Measurements from ENCODE around the gene AKR7A3.

The AKR7A3 gene

DNA sequence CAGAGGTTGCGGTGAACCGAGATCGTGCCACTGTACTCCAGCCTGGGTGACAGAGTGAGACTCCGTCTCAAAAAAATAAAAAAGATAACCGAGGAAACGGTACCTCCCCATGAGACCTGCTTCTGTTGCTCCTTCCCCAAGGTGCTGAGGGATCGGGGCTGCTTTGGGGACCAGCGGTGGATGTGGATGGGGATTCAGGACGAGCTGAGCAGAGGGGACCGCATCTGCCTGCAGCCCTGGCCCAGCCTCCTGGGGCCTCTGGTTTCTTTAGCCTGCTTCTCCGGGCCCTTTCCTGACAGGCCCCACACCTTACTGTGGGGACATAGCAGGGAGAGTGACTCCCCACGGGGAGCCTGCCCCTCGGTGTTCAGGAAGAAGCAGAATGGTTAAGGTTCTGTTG, 40.6 kb upstream of the AKR7A3 start:
- Histone ChIP-seq H3K36me3 (ENCODE audit: insufficient read depth, low read length) (no peaks in the 10 kb centered on the region; the same call in 1 of the 2 replicates), H3F3A (ENCODE audit: low read depth) (no peaks in the 10 kb centered on the region), H3K4me3 (ENCODE audit: low read length, poor library complexity, severe bottlenecking) (no peak overlapping the region), H3K27me3 (ENCODE audit: insufficient read depth, low read length, poor library complexity, severe bottlenecking) (no peaks in the 10 kb centered on the region), H2AFZ (ENCODE audit: low read length) (no peak overlapping the region), H3K79me2 (ENCODE audit: insufficient read depth, low read length) (no peaks in the 10 kb centered on the region), H3K9me2 (replicated peaks; ENCODE audit: low read depth, low read length) (no peaks in the 10 kb centered on the region), H3K9ac (ENCODE audit: low read depth, low read length, poor library complexity, severe bottlenecking) (no peak overlapping the region), H3K9me3 (ENCODE audit: insufficient read depth, low read depth, low read length) (no peaks in the 10 kb centered on the region), H3K4me2 (ENCODE audit: low read depth, low read length, poor library complexity, severe bottlenecking) (no peak overlapping the region), H3K4me1 (ENCODE audit: insufficient read depth, low read length, poor library complexity, severe bottlenecking) (no peaks in the 10 kb centered on the region), H4K20me1 (ENCODE audit: insufficient read depth, low read length, poor library complexity, severe bottlenecking) (no peaks in the 10 kb centered on the region)
- TF ChIP-seq, protein P1, sequence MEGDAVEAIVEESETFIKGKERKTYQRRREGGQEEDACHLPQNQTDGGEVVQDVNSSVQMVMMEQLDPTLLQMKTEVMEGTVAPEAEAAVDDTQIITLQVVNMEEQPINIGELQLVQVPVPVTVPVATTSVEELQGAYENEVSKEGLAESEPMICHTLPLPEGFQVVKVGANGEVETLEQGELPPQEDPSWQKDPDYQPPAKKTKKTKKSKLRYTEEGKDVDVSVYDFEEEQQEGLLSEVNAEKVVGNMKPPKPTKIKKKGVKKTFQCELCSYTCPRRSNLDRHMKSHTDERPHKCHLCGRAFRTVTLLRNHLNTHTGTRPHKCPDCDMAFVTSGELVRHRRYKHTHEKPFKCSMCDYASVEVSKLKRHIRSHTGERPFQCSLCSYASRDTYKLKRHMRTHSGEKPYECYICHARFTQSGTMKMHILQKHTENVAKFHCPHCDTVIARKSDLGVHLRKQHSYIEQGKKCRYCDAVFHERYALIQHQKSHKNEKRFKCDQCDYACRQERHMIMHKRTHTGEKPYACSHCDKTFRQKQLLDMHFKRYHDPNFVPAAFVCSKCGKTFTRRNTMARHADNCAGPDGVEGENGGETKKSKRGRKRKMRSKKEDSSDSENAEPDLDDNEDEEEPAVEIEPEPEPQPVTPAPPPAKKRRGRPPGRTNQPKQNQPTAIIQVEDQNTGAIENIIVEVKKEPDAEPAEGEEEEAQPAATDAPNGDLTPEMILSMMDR (conservative IDR thresholded peaks at IDR 0.05; ENCODE audit: low read length): no peak
- TF ChIP-seq EZH2phosphoT487 (IDR thresholded peaks at IDR 0.05; ENCODE audit: borderline replicate concordance): no peak

DNA sequence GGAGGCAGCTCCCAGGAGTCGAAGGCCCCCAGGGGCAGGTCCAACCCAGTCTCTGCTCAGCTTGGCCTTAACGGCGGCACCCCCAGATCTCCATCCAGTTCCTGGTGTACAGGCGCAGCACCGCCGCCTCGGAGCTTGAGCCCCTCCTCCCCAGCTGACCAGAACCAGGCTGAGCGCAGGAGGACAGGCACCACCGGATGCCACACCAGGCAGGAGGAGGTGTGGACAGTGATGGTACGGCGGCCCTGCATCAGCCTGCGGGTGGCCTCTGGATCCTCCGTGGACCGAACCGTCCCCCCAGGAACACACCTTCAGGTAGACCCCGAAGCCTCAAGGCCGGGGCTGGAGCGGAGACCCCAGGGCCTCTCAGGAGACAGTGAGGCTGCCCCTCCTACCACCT, 39.9 kb upstream of the AKR7A3 start:
- Histone ChIP-seq H3F3A (ENCODE audit: low read depth) (no peaks in the 10 kb centered on the region), H4K20me1 (ENCODE audit: insufficient read depth, low read length, poor library complexity, severe bottlenecking) (no peaks in the 10 kb centered on the region)
- TF ChIP-seq, protein P1 (conservative IDR thresholded peaks at IDR 0.05; ENCODE audit: low read length): no peak
- no peak for TF ChIP-seq EZH2phosphoT487 (IDR thresholded peaks at IDR 0.05; ENCODE audit: borderline replicate concordance)

DNA sequence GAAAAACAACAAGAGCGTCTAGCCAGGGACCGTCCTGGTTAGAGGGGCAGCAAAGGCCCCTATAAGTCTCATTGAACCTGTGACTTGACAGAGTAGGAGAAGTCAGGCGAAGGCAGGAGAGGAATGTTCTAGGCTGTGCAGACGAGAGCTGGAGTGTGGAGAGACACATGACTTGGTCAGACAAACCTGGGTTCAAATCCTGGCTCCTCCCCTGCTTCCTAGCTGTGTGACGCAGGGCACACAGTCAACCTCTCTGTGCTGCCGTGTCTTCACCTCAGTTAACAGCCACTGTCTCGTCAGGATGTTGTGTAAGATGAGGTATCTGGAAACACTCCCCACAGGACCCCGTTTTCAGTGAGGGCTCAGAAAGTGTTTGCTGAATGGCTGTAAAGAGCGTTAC, 39.2 kb upstream of the AKR7A3 start:
- Histone ChIP-seq H3F3A (ENCODE audit: low read depth) (no peaks in the 10 kb centered on the region), H3K9ac (ENCODE audit: low read depth, low read length, poor library complexity, severe bottlenecking) (no peak overlapping the region), H3K4me1 (ENCODE audit: insufficient read depth, low read length, poor library complexity, severe bottlenecking) (no peaks in the 10 kb centered on the region), H3K9me3 (ENCODE audit: insufficient read depth, low read depth, low read length) (no peaks in the 10 kb centered on the region), H2AFZ (ENCODE audit: low read length) (no peak overlapping the region), H3K4me2 (ENCODE audit: low read depth, low read length, poor library complexity, severe bottlenecking) (no peak overlapping the region), H3K9me2 (replicated peaks; ENCODE audit: low read depth, low read length) (no peaks in the 10 kb centered on the region), H4K20me1 (ENCODE audit: insufficient read depth, low read length, poor library complexity, severe bottlenecking) (no peaks in the 10 kb centered on the region), H3K4me3 (ENCODE audit: low read length, poor library complexity, severe bottlenecking) (no peak overlapping the region), H3K27me3 (ENCODE audit: insufficient read depth, low read length, poor library complexity, severe bottlenecking) (no peaks in the 10 kb centered on the region), H3K36me3 (ENCODE audit: insufficient read depth, low read length) (no peaks in the 10 kb centered on the region; the same call in 1 of the 2 replicates), H3K79me2 (ENCODE audit: insufficient read depth, low read length) (no peaks in the 10 kb centered on the region)
- TF ChIP-seq, protein P1 (conservative IDR thresholded peaks at IDR 0.05; ENCODE audit: low read length): no peak
- TF ChIP-seq EZH2phosphoT487 (IDR thresholded peaks at IDR 0.05; ENCODE audit: borderline replicate concordance): no peak

More for the DNA sequence above, 39.9 kb upstream of the AKR7A3 start:
- no peaks in the 10 kb centered on the region for H3K4me1 ChIP-seq (ENCODE audit: insufficient read depth, low read length, poor library complexity, severe bottlenecking)
- H3K4me2 ChIP-seq (ENCODE audit: low read depth, low read length, poor library complexity, severe bottlenecking): no peak overlapping the region
- H3K9me3 ChIP-seq (ENCODE audit: insufficient read depth, low read depth, low read length): no peaks in the 10 kb centered on the region
- no peaks in the 10 kb centered on the region for H3K9me2 ChIP-seq (replicated peaks; ENCODE audit: low read depth, low read length)
- no peaks in the 10 kb centered on the region for H3K27me3 ChIP-seq (ENCODE audit: insufficient read depth, low read length, poor library complexity, severe bottlenecking)
- no peaks in the 10 kb centered on the region for H3K79me2 ChIP-seq (ENCODE audit: insufficient read depth, low read length)
- no peaks in the 10 kb centered on the region; the same call in 1 of the 2 replicates for H3K36me3 ChIP-seq (ENCODE audit: insufficient read depth, low read length)
- H3K4me3 ChIP-seq (ENCODE audit: low read length, poor library complexity, severe bottlenecking): no peak overlapping the region
- no peak overlapping the region for H2AFZ ChIP-seq (ENCODE audit: low read length)
- H3K9ac ChIP-seq (ENCODE audit: low read depth, low read length, poor library complexity, severe bottlenecking): no peak overlapping the region
